ENCODE data around the gene CLEC9A. TPM values are rescaled to one million over a fixed set of nuclear protein-coding genes. Genes with fewer than 3 reads are reported as not detected.

Gene CLEC9A
- total and polyA plus RNA-seq, 9 of the 15 experiments (the other 6 are each of a cell fraction or from before 2014, with no cell fraction given), result not detected

GRCh38 chr12:10101648-10102220 lies 71.3 kb downstream of the CLEC9A start:
- H3K36me3 ChIP-seq (ENCODE audit: control insufficient read depth, insufficient read depth, low read length), result no peaks in the 10 kb centered on the region

DNA sequence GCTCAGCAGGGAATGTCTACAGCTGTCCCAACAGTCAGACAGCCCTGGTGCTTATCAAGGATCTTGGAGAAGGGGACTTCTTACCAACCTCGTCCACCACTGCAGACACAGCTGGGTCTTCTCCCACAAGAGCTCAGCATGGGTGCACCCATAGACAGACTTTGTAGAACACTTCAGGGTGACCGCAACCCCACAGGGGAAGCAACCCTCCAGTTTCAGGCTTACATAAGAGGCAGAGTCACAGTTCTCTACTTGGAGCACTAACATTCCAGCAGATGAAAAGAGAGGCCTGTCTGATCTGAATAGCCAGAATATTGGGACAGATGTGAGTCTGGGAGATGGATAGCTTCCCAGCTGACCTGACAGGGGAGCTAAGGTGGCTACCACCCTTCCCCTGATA lies 71.8 kb downstream of the CLEC9A start:
- in situ Hi-C loops (cut with MboI) (no loop called here), intact Hi-C loops (cut with micrococcal nuclease) (no loop called here)
- FAIRE-seq (no peak), DNase-seq (ENCODE audit: extremely low read depth in 1 of 4, low spot score in 3 of 4) (no peak), ATAC-seq (no peak)
- no peak overlapping the region for H2AFZ ChIP-seq (ENCODE audit: low read depth, low read length)
- H3K4me3 ChIP-seq, result no peak overlapping the region
- H3K4me2 ChIP-seq (ENCODE audit: insufficient read depth, low read length), result no peak overlapping the region
- peaks cover 0 to 6% of the 10 kb centered on the region in 2 experiments; a peak in 1 of 5 replicates for H3K27me3 ChIP-seq (ENCODE audit: control insufficient read depth in 2 of 2, insufficient read depth in 2 of 2, low read length in 2 of 2)
- 6% methylated on average over 2 of the region's 2 CpGs for WGBS (ENCODE audit: insufficient coverage, low coverage, missing lambda C conversion rate)
- no peaks in the 10 kb centered on the region for H4K20me1 ChIP-seq (replicated peaks; ENCODE audit: control insufficient read depth, insufficient read depth, low read length)
- no peaks in the 10 kb centered on the region for H3K9me3 ChIP-seq (replicated peaks; ENCODE audit: control insufficient read depth, insufficient read depth, low read depth, low read length)
- CTCF ChIA-PET (ENCODE audit: low intra/inter-chr PET ratio), result no interaction called here
- no peaks in the 10 kb centered on the region for H3K36me3 ChIP-seq (ENCODE audit: control insufficient read depth, insufficient read depth, low read length)
- H3K79me2 ChIP-seq (ENCODE audit: control insufficient read depth, insufficient read depth, low read length), result no peaks in the 10 kb centered on the region
- POLR2A ChIA-PET, result no interaction called here
- H3K27ac ChIP-seq (ENCODE audit: extremely low read depth, low read depth, low read length), result no peak overlapping the region
- no peaks in the 10 kb centered on the region for H3K4me1 ChIP-seq (replicated peaks in 1 of 2; ENCODE audit: control insufficient read depth in 2 of 2, insufficient read depth in 2 of 2, low read length in 2 of 2)
- H3K9ac ChIP-seq (ENCODE audit: insufficient read depth in 1 of 2, low read depth in 2 of 2, low read length in 2 of 2), result no peak overlapping the region
- BruUV-seq (replicated peaks), result no TSS peak
- H3K9me1 ChIP-seq (ENCODE audit: control insufficient read depth, insufficient read depth, low read length), result no peaks in the 10 kb centered on the region
- no peak for TF ChIP-seq TCF3 (CRISPR knock-in tag; IDR thresholded peaks at IDR 0.05)
- no peak for TF ChIP-seq SMARCC2 (IDR thresholded peaks at IDR 0.05; ENCODE audit: low read depth)
- TF ChIP-seq, protein P1, sequence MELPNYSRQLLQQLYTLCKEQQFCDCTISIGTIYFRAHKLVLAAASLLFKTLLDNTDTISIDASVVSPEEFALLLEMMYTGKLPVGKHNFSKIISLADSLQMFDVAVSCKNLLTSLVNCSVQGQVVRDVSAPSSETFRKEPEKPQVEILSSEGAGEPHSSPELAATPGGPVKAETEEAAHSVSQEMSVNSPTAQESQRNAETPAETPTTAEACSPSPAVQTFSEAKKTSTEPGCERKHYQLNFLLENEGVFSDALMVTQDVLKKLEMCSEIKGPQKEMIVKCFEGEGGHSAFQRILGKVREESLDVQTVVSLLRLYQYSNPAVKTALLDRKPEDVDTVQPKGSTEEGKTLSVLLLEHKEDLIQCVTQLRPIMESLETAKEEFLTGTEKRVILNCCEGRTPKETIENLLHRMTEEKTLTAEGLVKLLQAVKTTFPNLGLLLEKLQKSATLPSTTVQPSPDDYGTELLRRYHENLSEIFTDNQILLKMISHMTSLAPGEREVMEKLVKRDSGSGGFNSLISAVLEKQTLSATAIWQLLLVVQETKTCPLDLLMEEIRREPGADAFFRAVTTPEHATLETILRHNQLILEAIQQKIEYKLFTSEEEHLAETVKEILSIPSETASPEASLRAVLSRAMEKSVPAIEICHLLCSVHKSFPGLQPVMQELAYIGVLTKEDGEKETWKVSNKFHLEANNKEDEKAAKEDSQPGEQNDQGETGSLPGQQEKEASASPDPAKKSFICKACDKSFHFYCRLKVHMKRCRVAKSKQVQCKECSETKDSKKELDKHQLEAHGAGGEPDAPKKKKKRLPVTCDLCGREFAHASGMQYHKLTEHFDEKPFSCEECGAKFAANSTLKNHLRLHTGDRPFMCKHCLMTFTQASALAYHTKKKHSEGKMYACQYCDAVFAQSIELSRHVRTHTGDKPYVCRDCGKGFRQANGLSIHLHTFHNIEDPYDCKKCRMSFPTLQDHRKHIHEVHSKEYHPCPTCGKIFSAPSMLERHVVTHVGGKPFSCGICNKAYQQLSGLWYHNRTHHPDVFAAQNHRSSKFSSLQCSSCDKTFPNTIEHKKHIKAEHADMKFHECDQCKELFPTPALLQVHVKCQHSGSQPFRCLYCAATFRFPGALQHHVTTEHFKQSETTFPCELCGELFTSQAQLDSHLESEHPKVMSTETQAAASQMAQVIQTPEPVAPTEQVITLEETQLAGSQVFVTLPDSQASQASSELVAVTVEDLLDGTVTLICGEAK (IDR thresholded peaks at IDR 0.05), result no peak
- TF ChIP-seq, protein P1 (CRISPR knock-in tag; IDR thresholded peaks at IDR 0.05), result no peak
- TF ChIP-seq FOXJ3 (CRISPR knock-in tag; IDR thresholded peaks at IDR 0.05), result no peak

More at GRCh38 chr12:10101648-10102220, 71.3 kb downstream of the CLEC9A start:
- DNase-seq (ENCODE audit: extremely low read depth in 1 of 4, low spot score in 3 of 4) (no peak), FAIRE-seq (no peak), ATAC-seq (no peak)
- in situ Hi-C loops (cut with MboI), result no loop called here
- peaks cover 0 to 6% of the 10 kb centered on the region in 2 experiments; a peak in 1 of 5 replicates for H3K27me3 ChIP-seq (ENCODE audit: control insufficient read depth in 2 of 2, insufficient read depth in 2 of 2, low read length in 2 of 2)
- H4K20me1 ChIP-seq (replicated peaks; ENCODE audit: control insufficient read depth, insufficient read depth, low read length), result no peaks in the 10 kb centered on the region
- no peaks in the 10 kb centered on the region for H3K4me1 ChIP-seq (replicated peaks in 1 of 2; ENCODE audit: control insufficient read depth in 2 of 2, insufficient read depth in 2 of 2, low read length in 2 of 2)
- no peaks in the 10 kb centered on the region for H3K9me1 ChIP-seq (ENCODE audit: control insufficient read depth, insufficient read depth, low read length)
- no peak overlapping the region for H3K9ac ChIP-seq (ENCODE audit: insufficient read depth in 1 of 2, low read depth in 2 of 2, low read length in 2 of 2)
- WGBS (ENCODE audit: insufficient coverage, low coverage, missing lambda C conversion rate), result 0% methylated on average over 1 of the region's 1 CpG
- no peak overlapping the region for H3K4me3 ChIP-seq
- H3K79me2 ChIP-seq (ENCODE audit: control insufficient read depth, insufficient read depth, low read length), result no peaks in the 10 kb centered on the region
- ChIA-PET POLR2A (no interaction called here), CTCF (ENCODE audit: low intra/inter-chr PET ratio) (interaction anchor here (0.6 kb wide), 1 partner anchor 140 kb away, joined by 3 read pairs; no protein-coding TSS in a partner anchor)
- no TSS peak for BruUV-seq (replicated peaks)
- TF ChIP-seq ZNF764 (CRISPR knock-in tag; IDR thresholded peaks at IDR 0.05; ENCODE audit: low read depth) (no peak), ZNF197 (CRISPR knock-in tag; IDR thresholded peaks at IDR 0.05; ENCODE audit: low read depth) (no peak)
- no peak overlapping the region for H3K27ac ChIP-seq (ENCODE audit: extremely low read depth, low read depth, low read length)
- H3K9me3 ChIP-seq (replicated peaks; ENCODE audit: control insufficient read depth, insufficient read depth, low read depth, low read length), result no peaks in the 10 kb centered on the region
- intact Hi-C loops (cut with micrococcal nuclease), result no loop called here
- H3K4me2 ChIP-seq (ENCODE audit: insufficient read depth, low read length), result no peak overlapping the region
- no peak overlapping the region for H2AFZ ChIP-seq (ENCODE audit: low read depth, low read length)
